GM12873 (cell line): ENCODE results near the gene PAQR6.

Experiments used
- CTCF ChIP-seq: IDR thresholded peaks from 2 replicates; pipeline ENCODE4 v1.5.1; 2012; ENCODE audit warnings: low read depth, mild to moderate bottlenecking, moderate library complexity, low read length, control low read depth; ENCODE audit not compliant: insufficient read depth; ENCODE audit errors: missing control alignments

The PAQR6 gene

GRCh38 chr1:156203331-156203730 lies 44.5 kb downstream of the PAQR6 start:
- no peak for TF ChIP-seq CTCF

GRCh38 chr1:156200044-156200443 lies 47.8 kb downstream of the PAQR6 start:
- TF ChIP-seq CTCF: no peak

- no peak for TF ChIP-seq CTCF
These were observed 49.0 kb downstream of the PAQR6 start for GRCh38 chr1:156198831-156199349.

- TF ChIP-seq CTCF: no peak
These were observed 51.4 kb downstream of the PAQR6 start for GRCh38 chr1:156196445-156196844.

- TF ChIP-seq CTCF: no peak
These were observed 52.0 kb downstream of the PAQR6 start for GRCh38 chr1:156195853-156196252.

- no peak for TF ChIP-seq CTCF
These were observed 53.6 kb downstream of the PAQR6 start for GRCh38 chr1:156194300-156194652.

- peak; percentile 56 for TF ChIP-seq CTCF
These were observed 54.2 kb downstream of the PAQR6 start, which contains the start of gene SLC25A44 for GRCh38 chr1:156193488-156194299. SLC25A44 (plus strand) TSS chr1:156194104; CDS start chr1:156199848, 5,744 bp downstream.
